NCI-H2171 (cell line): ENCODE measurements around the gene RARRES2.

ENCODE experiments used
- DNase-seq: peaks from one replicate; lab custom pipeline; 2025; lab: John Stamatoyannopoulos, UW

RARRES2 gene

DNA sequence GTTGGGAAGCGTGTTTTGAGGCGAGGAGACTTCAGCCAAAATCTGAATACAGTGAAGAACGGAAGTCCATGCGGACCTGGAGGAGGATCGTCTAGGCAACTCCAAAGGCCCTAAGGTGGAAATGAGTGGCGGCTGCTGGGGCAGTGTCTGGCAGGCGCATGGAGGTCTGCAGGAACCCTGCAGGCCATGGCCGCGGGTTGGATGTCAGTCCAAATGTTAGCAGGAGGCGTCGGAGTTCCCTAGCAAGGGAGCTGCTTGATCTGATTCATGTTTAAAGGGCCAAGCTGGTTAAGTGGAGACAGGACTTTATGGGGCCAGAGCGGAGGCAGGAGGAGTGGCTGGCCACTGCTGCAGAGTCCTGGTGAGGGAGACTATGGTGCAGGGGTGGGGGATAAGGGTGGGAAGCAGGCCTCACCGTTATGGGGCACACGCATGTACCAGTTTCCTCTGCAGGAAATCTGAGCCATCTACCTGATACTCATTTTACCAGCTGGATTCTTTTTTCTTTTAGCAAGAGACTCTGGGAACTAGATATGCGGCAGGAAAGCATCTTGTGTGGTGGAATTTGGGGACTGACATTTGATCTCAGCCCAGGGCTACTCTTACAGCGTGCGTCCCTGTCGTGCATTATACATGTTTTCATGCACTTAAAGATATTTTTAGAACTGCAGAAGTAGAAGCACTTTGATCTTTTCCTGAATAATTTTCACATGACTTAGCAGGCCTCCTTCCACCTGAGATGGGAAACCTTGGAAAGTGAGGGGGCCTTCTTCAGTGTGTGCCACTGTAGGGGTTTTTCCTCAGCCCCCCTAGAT is 20.6 kb upstream of the RARRES2 start:
- DNase-seq, result no peak

GRCh38 chr7:150361402-150361801 is 20.0 kb upstream of the RARRES2 start:
- DNase-seq, result no peak

- no peak for DNase-seq
These were observed 19.1 kb upstream of the RARRES2 start for GRCh38 chr7:150360363-150361058.

GRCh38 chr7:150359622-150360362 is 18.4 kb upstream of the RARRES2 start:
- no peak for DNase-seq

DNA sequence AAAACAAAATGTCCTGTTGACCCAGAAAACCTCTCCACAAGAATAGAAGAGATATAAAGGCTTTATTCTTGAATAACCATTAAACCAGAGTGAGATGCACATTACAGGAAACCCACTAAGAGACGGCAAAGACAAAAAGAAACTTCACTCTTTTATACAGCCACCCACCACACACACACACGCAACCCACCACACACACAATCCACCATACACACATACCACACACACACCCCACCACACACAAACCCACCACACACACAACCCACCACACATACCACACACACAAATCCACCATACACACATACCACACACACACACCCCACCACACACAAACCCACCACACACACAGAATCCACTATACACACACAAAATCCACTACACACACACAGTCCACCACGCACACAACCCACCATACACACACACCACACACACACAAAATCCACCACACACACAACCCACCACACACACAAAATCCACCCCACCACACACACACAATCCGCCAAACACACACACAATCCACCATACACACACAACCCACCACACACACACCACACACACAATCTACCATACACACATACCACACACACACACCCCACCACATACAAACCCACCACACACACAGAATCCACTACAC is 17.7 kb upstream of the RARRES2 start:
- no peak for DNase-seq

DNA sequence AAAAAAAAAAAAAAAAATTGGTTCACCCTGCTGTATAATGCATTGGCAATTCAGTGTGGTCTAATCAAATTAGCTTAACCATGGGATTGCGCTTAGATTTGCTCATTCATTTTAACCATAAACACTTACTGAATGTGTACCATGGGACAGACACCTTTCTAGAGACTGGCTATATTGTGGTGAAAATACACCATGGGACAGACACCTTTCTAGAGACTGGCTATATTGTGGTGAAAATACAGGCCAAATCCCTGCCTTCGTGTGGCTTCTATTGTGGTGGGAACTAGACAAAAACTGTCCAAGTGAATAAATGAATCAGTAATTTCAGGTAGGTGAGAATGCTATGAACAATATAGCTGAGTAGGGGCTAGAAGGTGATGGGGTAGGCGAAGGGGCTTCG is 17.0 kb upstream of the RARRES2 start:
- DNase-seq, result no peak

- no peak for DNase-seq
These were observed 16.5 kb upstream of the RARRES2 start for GRCh38 chr7:150357771-150358427.

DNA sequence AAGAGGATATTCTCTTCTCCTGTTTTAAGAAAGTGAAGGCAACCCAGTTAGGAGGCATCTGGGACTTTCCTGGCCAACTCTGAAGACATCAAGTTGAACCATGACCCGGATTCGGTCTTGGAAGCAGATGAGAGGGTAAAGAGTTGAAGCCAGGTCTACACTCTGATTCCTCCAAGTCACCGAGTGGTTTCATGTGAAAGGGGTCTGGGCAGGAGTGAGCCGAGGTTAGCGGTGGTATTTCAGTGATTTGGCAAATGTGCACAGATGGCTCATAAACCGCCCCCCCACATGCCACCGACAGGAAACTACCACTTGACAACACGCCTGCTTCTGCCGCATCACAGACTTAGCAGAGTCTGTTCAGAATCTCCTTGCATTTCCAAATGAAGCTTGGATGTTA is 15.8 kb upstream of the RARRES2 start:
- peak; percentile 73 for DNase-seq

DNA sequence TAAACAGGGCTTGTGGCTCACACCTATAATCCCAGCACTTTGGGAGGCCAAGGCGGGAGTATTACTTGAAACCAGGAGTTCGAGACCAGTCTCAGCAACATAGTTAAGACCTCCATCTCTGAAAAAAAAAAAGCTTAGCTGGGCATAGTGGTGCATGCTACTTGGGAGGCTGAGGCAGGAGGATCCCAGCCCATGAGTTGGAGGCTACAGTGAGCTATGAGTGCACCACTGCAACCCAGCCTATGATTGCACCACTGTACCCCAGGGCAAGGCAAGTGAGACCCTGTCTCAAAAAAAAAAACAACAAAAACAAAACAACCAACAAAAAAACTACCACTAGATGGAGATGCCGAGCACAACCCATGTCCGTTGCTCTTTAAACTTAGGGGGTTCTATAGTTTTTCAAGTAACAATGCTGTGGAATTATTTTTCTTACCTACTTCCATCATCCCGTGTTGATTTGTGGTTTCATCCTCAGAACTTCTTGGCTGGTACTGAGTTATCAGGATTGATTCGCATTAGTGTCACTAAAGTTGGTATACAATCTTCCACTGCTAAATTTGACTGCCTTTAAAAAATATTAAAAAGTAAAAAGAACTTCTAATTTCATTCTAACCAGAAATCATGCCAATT is 15.0 kb upstream of the RARRES2 start:
- no peak for DNase-seq

DNA sequence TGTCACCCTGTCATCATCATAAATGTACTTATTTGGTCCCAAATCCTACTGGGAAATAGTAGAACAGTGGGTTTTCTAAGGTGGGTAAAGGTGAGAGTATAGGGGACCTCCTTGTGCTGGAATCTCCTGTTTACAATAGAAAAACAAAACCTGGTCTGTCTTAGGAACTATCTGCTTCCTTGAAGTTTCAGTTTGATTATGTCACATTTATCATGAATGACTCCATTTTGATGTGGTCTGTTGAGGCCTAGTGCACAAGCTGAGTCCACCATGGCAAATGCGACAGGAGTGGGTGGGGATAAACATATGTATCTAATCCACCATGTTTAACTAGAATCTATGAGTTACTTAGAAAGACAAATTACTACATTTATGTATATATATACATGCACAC is 14.2 kb upstream of the RARRES2 start:
- DNase-seq, result no peak

- DNase-seq, result no peak
These were observed 10.3 kb upstream of the RARRES2 start for GRCh38 chr7:150351587-150352194.

GRCh38 chr7:150346922-150347321 is 5.5 kb upstream of the RARRES2 start:
- no peak for DNase-seq

GRCh38 chr7:150345012-150345411 is 3.6 kb upstream of the RARRES2 start:
- no peak for DNase-seq

- DNase-seq, result no peak
These were observed 2.9 kb upstream of the RARRES2 start for GRCh38 chr7:150344299-150344698.

DNA sequence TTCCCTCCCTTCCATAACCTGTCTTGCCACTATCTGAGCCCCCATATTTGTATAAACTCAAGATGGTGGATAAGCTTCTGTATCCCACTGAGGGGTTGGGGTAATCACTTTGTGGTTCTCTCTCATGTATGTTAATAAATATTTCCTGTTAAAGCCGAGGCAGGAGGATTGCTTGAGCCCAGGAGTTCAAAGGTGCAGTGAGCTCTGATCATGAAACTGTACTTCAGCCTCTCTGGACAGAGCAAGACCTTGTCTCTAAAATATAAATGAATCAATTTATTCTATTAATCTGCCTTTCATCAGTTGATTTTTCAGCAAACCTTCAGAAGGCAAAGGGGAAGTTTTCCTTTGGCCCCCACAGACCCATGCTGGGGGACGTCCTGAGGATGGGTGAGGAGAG is 1.8 kb upstream of the RARRES2 start:
- DNase-seq, result no peak

- DNase-seq, result no peak
These were observed 636 bp upstream of the RARRES2 start for GRCh38 chr7:150342121-150342408.

- DNase-seq, result no peak
These were observed 560 bp downstream of the RARRES2 start for GRCh38 chr7:150340875-150341262.

GRCh38 chr7:150340024-150340749 is 1.2 kb downstream of the RARRES2 start:
- DNase-seq, result no peak

DNA sequence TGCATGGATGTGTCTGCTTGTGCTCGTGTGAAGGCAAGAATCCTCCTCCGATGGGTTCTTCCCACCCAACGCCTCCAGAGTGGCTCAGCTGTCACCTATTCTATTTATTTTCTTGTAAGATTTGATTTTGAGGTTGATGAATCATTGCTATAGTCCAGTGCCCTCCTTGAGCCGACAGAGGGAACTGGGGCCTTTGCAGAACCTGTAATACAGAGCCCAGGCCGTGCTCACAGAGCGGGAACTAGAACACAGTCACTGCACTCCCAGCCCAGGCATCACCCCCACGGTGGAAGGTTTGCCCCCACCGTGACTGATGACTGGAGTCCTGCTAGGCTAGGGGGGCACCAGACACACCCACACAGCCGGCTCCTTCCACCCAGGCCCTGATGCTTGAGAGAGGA is 2.0 kb downstream of the RARRES2 start:
- no peak for DNase-seq

DNA sequence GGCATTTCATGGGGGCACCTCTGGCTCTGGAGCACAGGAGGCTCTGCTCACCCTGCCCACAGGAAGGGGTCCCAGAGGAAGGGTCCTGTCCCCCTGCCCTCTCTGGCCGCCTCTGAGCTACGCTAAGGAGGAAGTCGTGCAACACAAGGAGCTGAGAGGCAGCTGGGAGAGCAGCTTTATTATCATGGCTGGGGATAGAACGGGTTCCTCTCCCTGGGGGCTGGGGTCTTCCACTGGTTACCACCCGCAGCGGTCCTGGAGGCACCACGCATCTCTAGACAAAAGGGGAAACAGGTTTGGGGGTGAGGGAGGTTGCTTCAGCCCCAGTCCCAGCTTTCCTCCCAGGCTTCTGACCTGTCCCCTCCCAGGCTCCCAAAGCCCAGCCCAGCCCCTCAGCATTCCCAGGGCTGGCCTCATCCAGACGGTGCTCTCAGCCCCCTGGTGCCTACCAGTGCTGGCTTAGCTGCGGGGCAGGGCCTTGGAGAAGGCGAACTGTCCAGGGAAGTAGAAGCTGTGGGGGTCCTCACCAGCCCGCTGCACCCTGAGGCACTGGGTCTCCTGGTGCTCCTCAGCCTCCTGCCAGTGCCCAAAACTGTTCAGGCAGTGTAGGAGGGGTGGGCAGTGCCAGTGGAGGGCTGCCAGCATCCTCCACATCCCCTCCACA is 3.1 kb downstream of the RARRES2 start:
- DNase-seq, result no peak
